Endometrium (tissue), 2 donors: Measurements from ENCODE around the gene KLK3.
"Not testable (repeated sequence)": the region's sequence is repeated elsewhere in the genome, so short reads cannot be mapped to it uniquely, and the experiment has no call there.

Source experiments
- FAIRE-seq: peaks from 2 replicates; lab custom pipeline; 2012; peaks lifted over from hg19 to GRCh38; lab: Jason Lieb, UNC
- donor health status: control.
- donor health status: control.

KLK3 gene

DNA sequence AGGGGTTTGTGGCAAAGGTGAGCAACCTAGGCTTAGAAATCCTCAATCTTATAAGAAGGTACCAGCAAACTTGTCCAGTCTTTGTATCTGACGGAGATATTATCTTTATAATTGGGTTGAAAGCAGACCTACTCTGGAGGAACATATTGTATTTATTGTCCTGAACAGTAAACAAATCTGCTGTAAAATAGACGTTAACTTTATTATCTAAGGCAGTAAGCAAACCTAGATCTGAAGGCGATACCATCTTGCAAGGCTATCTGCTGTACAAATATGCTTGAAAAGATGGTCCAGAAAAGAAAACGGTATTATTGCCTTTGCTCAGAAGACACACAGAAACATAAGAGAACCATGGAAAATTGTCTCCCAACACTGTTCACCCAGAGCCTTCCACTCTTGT lies 14.8 kb downstream of the KLK3 start:
- no peak for FAIRE-seq

DNA sequence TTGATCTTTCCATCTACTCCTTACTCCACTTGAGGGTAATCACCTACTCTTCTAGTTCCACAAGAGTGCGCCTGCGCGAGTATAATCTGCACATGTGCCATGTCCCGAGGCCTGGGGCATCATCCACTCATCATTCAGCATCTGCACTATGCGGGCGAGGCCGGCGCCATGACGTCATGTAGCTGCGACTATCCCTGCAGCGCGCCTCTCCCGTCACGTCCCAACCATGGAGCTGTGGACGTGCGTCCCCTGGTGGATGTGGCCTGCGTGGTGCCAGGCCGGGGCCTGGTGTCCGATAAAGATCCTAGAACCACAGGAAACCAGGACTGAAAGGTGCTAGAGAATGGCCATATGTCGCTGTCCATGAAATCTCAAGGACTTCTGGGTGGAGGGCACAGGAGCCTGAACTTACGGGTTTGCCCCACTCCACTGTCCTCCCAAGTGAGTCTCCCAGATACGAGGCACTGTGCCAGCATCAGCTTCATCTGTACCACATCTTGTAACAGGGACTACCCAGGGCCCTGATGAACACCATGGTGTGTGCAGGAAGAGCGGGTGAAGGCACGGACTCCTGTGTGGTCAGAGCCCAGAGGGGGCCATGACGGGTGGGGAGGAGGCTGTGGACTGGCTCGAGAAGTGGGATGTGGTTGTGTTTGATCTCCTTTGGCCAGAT lies 15.8 kb downstream of the KLK3 start:
- FAIRE-seq = no peak

DNA sequence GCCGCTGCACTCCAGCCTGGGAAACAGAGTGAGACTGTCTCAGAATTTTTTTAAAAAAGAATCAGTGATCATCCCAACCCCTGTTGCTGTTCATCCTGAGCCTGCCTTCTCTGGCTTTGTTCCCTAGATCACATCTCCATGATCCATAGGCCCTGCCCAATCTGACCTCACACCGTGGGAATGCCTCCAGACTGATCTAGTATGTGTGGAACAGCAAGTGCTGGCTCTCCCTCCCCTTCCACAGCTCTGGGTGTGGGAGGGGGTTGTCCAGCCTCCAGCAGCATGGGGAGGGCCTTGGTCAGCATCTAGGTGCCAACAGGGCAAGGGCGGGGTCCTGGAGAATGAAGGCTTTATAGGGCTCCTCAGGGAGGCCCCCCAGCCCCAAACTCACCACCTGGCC lies 18.3 kb downstream of the KLK3 start, which contains the start of gene KLK2:
TSS of gene KLK2 (plus strand) at position 384 of the 400 bp plus-strand sequence. CDS start 35 bp downstream, outside the sequence.
- no peak for FAIRE-seq

DNA sequence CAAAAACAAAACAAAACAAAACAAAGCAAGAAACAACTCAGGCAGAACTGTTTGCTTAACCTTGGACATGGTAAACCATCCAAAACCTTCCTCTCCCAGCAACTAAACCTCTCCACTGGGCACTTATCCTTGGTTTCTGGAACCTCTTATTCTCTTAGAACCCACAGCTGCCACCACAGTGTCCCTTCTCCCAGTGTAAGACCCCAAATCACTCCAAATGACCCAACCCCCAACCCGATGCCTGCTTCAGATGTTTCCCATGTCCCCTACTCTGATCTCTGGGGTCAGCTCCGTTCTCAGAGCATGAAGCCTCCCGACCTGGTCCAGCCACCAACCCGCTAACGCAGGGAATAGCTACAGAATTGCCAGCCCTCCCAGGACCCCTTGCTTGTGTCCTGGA lies 19.5 kb downstream of the KLK3 start:
- no peak for FAIRE-seq

DNA sequence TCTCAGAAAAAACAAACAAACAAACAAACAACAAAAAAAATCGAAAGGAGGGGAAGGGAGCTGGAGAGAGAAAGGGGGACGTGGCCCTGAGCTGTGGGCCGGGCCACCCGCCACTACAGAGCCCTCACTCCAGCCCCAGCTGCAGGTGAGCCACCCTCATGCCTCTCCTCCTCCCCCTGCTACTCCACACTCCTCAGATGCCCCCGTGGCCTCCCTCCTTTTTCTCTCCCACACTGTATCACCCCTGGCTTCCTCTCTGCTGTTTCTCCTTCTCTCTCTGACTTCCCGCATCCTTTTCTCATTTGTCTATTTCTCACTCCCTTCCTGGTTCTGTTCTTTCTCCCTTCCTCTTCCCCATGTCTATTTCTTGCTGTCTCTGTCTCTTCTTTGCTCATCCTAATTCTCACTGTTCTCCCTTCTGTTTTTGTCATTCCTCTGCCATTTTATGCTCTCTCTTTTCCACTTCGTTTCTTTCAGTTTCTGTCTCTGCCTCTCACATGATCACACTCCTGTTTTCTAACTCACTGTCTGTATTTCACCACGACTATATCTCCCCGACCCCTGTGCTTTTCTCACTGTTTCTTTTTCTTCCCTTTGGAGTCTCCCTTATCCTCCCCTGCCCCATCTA lies 21.2 kb downstream of the KLK3 start:
- no peak for FAIRE-seq

DNA sequence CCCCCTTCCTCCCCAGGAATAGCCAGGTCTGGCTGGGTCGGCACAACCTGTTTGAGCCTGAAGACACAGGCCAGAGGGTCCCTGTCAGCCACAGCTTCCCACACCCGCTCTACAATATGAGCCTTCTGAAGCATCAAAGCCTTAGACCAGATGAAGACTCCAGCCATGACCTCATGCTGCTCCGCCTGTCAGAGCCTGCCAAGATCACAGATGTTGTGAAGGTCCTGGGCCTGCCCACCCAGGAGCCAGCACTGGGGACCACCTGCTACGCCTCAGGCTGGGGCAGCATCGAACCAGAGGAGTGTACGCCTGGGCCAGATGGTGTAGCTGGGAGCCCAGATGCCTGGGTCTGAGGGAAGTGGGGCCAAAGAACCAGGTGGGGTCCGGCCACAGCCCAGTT lies 21.7 kb downstream of the KLK3 start:
- peak; percentile 39 for FAIRE-seq

DNA sequence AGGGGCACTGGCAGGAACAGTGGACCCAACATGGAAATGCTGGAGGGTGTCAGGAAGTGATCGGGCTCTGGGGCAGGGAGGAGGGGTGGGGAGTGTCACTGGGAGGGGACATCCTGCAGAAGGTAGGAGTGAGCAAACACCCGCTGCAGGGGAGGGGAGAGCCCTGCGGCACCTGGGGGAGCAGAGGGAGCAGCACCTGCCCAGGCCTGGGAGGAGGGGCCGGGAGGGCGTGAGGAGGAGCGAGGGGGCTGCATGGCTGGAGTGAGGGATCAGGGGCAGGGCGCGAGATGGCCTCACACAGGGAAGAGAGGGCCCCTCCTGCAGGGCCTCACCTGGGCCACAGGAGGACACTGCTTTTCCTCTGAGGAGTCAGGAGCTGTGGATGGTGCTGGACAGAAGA lies 22.6 kb downstream of the KLK3 start:
- FAIRE-seq = no peak

DNA sequence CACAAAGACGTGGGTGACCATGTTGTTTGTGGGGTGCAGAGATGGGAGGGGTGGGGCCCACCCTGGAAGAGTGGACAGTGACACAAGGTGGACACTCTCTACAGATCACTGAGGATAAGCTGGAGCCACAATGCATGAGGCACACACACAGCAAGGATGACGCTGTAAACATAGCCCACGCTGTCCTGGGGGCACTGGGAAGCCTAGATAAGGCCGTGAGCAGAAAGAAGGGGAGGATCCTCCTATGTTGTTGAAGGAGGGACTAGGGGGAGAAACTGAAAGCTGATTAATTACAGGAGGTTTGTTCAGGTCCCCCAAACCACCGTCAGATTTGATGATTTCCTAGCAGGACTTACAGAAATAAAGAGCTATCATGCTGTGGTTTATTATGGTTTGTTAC lies 24.1 kb downstream of the KLK3 start:
- FAIRE-seq = no peak

DNA sequence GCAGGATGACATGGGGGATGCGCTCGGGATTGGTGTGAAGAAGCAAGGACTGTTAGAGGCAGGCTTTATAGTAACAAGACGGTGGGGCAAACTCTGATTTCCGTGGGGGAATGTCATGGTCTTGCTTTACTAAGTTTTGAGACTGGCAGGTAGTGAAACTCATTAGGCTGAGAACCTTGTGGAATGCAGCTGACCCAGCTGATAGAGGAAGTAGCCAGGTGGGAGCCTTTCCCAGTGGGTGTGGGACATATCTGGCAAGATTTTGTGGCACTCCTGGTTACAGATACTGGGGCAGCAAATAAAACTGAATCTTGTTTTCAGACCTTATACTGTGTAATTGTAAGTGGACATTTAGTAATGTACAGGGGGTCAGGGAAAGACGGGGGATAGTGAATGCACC lies 25.5 kb downstream of the KLK3 start:
- FAIRE-seq = no peak

DNA sequence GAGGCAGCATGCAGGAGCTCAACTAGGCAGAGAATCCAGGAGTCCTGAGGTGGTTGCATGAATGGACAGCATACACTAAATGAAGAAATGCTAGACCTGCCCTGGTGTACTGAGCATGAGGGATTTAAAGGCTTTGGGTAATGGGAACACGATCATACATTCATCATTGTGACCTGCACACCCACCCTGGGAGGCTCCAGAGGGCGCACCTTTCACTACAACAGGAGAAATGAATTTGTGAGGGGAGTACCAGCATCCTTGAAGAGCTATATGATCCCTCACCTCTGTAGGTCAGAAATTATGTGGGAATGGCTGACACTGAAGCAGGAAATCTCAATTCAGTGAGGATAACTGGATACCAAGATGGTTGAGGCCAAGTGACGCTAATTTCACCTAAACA lies 27.5 kb downstream of the KLK3 start:
- no peak for FAIRE-seq

DNA sequence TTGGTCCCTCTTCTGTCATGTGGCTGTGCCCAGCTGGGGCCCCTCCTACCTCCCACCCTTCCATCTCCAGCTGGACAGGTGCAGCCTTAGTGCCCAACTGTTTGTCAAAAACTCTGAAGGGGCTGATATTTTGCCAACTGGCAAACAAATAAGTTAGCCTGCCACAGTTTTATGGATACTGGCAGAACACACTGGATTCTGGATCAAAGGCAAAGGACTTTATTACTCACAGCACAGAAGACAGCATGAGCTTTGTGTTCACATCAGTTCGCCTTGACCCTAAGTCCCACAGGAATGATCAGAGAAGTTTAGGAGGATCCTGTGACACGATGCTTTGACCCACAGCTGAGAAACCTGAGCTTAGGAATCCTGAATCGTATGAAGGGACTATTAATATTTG lies 34.9 kb downstream of the KLK3 start:
- FAIRE-seq = peak; percentile 86

DNA sequence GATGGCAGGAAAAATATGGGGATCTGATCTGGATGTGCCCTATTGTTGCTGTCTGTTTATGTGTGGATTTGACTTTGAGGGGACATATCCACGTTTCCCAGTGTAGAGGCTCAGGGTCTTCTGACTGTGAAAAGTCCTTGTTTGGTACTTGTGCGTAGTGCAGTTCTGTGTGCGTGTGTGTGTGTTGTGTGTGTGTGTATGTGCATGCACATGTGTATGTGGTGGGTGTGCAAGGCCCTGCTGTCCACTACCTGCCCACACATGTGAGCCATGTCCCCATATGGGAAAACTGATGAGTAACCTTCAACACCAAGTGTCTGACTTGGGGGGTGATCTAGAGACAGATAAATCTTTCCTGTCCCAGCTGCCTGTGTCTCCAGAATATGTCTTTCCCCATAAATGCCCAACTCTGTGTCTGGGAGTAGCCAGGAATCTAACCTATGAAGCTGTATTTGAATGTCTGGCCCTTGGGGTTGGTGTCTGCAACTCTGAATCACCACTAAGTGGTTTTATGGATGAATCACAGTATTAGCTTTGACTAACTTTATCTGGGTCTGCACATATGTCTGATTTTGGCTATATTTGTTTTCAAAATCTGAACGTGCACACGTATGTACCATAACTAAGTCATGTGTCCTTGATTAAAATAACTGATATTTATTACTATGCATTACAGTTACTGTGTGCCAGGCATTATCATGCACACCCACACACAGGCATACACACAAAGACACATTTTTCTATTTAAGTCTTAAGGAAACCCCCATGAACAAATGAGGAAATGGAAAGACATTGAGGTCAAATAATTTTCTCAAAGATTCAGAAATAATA lies 35.9 kb downstream of the KLK3 start:
- FAIRE-seq = no peak

DNA sequence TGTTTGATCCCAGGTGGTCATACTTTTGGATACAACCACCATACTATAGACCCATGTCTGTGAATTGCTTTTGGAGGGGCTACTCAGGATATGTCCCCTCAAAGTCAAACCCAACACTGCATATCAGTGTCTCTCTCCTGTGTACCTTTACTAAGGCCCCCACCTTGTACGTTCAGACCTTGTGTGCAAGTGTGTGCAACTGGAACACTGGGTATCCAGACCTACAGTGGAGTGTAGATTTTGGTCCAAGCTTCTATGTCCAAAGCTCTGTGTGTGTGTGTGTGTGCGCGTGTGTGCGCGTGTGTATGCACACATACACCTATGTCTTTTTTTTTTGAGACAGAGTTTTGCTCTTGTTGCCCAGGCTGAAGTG lies 36.5 kb downstream of the KLK3 start:
- FAIRE-seq = no peak

DNA sequence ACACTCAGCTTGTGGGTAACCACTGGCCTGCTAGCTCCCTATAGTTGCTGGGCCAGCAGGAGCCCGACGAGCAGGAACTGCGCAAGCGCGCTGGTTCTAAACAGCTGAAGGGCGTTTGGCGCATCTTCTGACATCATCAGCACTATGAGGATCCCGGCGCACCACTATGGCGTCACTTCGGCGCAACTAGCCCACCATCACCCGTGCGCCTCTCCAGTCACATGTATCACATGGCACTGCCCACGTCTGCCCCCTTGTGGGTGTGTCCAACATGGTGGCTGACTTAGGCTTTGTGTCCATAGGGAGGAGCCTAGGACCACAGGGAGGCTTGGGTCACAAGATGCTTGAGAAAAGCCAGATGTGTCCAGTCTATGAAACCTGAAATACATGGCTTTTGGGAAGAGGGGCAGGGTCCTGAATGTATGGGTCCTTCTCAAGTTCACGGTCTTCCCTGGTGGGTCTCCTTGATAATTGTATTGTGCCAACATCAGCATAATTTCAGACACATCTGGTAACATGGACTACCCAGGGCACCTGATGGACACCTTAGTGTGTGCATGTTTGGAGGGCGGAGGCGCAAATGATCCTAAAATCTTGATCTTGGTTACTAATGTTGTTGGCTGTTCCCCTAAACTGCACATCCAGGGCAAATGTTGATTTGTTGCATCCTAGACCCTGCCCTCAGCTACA lies 38.5 kb downstream of the KLK3 start:
- no peak for FAIRE-seq

DNA sequence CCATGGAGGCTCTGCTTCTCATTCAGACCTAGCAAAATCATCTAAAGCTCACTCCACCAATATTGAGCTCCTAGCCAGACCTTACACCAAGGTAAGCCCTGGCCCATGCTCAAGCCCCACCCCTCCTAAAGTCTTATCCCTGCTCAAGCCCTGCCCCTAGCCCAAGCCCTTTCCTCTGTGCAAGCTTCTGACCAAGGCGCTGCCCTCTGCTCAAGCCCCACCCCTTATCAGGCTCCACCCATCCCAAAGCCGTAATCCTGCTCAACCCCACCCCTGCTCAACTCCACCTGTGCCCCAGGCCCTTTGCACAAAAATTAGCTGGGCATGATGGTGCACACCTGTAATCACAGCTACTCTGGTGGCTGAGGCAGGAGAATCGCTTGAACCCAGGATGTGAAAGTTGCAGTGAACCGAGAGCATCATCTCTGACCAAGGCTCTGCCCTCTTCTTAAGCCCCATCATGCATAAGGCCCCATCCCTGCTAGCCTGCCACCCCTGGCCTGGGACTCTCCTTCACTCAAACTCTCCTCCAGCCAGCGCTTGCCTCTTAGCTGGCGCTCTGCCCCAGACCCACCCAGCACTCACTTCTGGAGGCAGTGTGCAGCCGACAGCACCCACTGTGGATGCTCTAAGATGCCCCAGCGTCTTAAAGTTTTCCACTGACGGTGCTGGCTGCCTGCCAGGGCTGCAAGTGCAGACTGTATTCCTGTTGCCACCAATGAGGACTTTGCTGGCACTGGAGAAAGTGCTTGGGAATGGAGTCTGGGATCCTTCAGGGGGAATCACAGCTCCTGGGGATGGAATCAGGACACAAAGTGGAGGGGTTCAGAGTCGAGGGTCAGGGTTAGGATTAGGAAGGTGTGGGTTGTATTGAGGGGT lies 40.0 kb downstream of the KLK3 start:
- no peak for FAIRE-seq

DNA sequence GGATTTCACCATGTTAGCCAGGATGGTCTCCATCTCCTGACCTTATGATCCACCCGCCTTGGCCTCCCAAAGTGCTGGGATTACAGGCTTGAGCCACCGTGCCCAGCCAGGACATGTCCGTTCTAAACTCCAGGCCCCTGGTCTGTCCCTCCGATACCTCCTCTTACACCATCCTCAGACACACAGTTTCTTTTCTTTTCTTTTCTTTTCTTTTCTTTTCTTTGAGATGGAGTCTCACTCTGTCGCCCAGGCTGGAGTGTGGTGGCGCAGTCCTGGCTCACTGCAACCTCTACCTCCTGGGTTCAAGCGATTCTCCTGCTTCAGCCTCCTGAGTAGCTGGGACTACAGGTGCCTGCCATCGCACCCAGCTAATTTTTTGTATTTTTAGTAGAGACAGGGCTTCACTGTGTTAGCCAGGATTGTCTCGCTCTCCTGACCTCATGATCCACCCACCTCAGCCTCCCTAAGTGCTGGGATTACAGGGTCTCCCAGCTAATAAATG lies 41.4 kb downstream of the KLK3 start:
- not testable (repeated sequence) for FAIRE-seq

DNA sequence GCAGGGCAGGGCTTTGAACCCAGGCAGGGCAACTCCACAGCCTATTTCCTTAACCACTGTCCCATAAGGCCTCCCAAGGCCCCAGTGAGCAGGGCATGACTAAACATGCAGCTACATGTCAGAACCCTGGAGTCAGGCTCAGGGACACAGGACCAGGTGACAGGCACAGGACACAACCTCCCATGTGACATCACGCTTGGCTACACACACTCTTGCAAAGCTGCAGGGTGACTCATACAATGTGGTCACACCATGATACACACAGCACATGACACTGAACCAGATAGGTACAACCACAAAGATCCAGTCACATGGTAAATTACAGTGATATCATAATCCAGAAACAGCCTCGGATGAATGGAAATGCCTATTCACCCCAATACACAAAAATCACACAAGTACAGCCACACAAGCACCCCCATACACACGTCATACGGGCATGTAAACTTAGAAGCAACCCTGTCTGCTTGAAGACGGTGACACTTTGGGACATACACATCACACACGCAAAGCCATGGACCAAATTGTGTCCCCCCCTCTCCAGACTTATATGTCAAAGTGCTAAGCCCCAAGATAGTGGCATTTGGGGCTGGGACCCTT lies 42.0 kb downstream of the KLK3 start:
- FAIRE-seq = no peak

DNA sequence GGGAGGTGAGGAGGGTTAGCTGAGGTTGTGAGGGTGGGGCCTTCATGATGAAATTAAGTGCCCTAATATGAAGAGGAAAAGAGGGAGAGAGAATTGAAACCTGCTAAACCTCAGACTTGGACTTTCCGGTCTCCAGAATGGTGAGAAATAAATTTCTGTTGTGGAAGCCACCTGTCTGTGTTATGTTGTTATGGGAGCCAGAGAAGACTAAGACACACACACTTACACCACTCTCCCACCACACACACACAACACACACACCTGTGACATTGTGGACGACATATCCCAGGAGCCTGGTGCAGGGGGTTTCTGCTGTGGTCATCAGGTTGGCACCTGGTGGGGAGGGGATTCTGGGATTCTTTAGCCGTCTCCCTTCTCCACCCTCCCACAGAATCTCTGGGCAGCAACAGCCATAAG lies 42.5 kb downstream of the KLK3 start:
- FAIRE-seq = no peak

DNA sequence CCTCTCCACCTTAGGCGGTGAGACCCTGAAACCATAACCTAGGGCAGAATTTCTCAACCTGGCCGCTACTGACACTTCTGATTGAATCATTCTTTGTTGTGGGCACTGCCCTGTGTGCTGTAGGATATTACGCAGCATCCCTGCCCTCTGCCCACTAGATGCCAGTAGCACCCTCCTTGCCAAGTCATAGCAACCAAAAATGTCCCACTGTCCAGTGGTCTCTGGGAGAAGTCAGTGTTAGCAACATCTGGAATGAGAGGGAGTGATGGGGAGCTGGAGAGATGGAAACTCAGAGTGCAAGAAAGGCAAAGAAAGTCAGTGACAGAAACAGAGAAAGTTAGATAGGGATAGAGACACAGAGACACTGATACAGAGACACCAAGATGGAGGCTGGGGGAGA lies 42.9 kb downstream of the KLK3 start:
- FAIRE-seq = no peak

DNA sequence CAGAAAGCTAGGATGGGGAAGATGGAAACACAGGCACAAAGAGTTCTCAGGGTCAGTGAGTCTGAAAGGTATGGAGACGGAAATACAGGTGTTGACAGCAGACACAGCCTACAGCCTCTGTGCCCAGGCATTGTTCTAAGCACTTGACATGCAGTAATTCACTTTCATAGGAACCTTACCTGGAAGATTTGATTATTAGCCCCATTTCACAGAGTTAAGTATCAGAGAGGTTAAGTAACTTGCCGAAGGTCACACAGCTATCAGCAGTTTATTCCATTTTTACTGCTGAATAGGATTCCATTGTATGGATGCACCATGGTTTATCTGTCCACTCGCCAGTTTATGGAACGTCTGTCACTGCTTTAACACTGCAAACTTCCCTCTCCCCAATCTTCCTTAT lies 43.3 kb downstream of the KLK3 start:
- no peak for FAIRE-seq

DNA sequence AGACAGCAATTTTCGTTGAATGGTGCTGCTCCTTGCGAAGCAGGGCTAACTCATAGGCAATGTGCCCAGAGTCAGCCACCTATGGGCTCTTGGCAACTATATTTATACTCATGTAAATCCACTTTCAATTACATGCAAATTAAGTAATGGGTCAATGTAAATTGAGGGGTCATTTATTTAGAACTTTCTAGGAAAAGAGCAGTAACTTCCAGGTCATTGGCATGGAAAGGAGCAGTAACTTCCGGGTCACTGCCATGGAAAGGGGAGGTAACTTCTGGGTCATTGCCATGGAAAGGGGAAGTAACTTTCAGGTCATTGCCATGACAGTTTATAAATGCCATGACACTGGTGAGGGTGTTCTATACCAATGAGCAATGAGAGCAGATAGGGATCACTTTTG lies 44.9 kb downstream of the KLK3 start:
- no peak for FAIRE-seq
